ENCODE results near the gene CHRNE. TPM values are rescaled to one million over a fixed set of nuclear protein-coding genes. Genes with fewer than 3 reads are reported as not detected.
"Not testable (repeated sequence)": the region's sequence is repeated elsewhere in the genome, so short reads cannot be mapped to it uniquely, and the experiment has no call there.

The CHRNE gene
- total RNA-seq, 1 experiment from 2014 or later: not detected

DNA sequence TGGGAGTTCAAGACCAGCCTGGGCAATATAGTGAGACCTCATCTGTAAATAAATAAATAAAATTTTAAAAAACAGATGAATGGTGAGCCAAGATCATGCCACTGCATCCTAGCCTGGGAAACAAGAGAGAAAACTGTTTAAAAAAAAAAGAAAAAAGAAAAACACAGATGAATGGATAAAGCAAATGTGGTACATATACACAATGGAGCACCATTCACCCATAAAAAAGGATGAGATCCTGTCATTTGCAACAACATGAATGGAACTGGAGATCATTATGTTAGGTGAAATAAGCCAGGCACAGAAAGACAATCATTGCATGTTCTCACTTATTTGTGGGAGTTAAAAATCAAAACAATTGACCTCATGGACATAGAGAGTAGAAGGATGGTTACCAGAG, 3.7 kb upstream of the CHRNE start:
- not testable (repeated sequence) for DNase-seq (ENCODE audit: low spot score)

DNA sequence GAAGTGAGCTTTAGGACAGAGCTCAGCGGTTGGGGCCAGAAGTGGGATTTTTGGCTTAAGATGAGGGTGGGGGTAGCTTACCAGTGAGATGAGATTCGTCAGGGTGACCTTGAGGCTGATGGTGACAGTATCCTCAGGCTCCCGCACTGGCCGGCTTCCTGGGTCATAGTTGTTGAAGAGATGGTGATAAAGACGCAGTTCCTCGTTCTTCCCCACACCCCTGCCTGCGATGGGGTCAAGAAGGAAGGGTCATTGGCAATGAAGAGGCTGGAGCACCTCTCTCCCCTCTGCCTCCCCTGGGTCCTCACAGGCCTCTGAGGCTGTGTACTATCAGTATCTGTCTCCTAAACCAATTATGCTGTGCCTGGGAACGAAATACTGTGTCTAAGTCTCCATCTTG, 358 bp downstream of the CHRNE start:
- no peak for DNase-seq (ENCODE audit: low spot score)

GRCh38 chr17:4901648-4902344, 1.1 kb downstream of the CHRNE start:
- no peak for DNase-seq (ENCODE audit: low spot score)

DNA sequence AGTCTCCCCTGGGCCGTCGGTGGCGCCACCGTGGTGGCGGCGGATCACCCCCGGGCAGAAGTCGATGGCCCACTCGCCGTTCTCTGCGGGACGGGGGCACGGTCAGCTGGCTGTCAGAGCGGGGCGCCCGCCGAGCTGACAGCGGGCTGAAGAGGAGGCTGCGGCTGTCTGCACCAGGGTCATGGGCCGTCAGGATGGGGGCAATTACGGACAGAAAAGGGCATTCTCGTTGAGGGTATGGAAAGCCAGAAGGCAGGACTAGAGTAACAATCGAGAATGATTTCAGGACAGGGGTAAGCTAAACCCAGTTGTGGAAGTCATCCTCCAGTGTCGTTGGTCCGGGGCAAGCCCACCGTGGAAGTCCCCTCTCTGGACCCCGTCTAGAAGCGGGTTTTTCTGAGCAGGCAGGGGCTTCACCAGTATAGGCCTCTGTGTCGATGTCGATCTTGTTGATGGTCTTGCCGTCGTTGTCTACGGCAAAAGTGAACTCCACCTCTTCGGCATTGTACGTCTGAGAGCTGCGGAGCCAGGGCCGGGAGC, 1.7 kb downstream of the CHRNE start:
- no peak for DNase-seq (ENCODE audit: low spot score)

GRCh38 chr17:4900231-4901107, 2.4 kb downstream of the CHRNE start:
- no peak for DNase-seq (ENCODE audit: low spot score)

DNA sequence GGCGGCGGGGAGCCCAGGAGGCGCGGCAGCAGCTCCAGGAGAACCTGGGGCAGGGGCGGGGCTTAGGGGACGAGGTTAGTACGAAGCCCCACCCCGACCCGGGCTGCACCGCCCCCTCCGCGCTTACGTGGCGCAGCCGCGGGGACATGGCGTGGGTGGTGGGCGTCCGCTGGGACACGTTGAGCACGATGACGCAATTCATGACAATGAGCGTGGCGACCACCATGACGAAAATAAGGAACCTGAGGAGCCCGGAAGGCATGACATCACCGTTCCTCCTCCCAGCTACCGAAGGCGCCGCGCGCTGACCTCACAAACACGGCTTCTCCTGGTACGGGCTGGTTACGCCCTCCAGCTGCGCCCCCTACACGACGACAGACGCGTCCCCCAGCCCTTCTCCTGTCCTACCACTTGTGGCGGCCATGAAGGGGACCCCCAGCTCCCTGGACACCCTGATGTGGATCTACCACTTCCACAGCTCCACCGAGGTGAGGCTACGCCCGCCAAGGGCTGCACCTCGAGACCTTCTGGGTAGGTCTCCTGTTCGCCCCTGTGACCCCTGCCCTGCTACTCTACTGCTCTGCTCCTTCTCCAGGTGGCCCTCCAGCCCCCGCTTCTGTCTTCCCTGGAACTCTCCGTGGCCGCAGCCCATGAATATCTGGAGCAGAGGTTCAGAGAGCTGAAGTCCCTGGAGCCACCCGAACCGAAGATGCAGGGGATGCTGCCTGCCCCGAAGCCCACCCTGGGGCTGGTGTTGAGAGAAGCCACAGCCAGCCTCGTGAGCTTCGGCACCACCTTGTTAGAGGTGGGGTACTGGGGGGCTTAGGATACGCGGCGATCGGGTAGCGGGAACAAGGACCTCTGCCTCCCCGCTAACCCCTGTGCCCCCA, 3.3 kb downstream of the CHRNE start, which contains the start of gene C17orf107:
C17orf107 (plus strand) TSS at position 196 of the 890 bp plus-strand sequence; CDS start at position 423, 227 bp downstream.
- no peak for DNase-seq (ENCODE audit: low spot score)

DNA sequence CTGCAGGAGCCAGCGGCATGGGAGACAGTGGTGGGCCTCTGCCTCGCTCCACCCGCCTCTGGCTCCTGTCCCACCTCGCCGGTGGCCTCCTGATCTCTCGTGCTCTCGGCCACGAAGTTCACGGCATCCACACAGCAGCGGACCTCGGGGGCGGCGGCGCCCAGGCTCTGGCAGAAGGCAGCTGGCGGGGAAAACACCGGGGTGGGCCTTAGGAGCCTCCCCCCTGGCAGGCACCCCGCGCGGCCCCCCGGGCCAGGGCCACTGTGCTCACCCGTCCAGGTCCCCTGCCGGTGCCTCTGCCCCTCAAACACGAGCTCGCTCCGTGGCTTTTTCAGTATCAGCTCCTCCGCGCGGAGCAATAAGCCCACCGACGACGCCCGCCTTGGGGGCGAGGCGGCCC, 4.0 kb downstream of the CHRNE start:
- DNase-seq (ENCODE audit: low spot score): no peak

DNA sequence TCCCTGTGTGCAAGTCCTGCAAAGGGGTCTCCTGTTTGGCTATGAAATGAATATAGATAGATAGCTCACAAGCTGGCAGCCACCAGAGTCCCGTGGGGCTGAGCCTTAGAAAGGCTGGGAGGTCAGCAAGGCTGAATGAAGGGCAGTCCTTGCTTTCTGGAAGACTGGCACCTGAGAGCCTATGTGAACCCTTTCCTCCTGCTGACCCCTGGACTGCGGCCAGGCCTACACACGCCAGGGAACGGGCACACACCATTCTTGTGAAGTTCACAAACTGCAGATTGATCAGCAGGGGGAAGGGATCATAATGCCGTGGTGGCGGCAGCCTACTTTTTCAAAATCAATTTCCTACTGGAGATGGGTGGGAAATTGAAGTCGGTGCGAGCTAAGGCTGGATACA, 4.5 kb downstream of the CHRNE start:
- DNase-seq (ENCODE audit: low spot score): no peak

- no peak for DNase-seq (ENCODE audit: low spot score)
Observed at GRCh38 chr17:4897785-4898184, 5.1 kb downstream of the CHRNE start.

DNA sequence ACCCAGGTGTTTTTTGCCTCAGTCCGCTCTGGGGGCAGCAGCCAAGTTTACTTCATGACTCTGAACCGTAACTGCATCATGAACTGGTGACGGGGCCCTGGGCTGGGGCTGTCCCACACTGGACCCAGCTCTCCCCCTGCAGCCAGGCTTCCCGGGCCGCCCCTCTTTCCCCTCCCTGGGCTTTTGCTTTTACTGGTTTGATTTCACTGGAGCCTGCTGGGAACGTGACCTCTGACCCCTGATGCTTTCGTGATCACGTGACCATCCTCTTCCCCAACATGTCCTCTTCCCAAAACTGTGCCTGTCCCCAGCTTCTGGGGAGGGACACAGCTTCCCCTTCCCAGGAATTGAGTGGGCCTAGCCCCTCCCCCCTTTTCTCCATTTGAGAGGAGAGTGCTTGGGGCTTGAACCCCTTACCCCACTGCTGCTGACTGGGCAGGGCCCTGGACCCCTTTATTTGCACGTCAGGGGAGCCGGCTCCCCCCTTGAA, 5.7 kb downstream of the CHRNE start:
- DNase-seq (ENCODE audit: low spot score): no peak

DNA sequence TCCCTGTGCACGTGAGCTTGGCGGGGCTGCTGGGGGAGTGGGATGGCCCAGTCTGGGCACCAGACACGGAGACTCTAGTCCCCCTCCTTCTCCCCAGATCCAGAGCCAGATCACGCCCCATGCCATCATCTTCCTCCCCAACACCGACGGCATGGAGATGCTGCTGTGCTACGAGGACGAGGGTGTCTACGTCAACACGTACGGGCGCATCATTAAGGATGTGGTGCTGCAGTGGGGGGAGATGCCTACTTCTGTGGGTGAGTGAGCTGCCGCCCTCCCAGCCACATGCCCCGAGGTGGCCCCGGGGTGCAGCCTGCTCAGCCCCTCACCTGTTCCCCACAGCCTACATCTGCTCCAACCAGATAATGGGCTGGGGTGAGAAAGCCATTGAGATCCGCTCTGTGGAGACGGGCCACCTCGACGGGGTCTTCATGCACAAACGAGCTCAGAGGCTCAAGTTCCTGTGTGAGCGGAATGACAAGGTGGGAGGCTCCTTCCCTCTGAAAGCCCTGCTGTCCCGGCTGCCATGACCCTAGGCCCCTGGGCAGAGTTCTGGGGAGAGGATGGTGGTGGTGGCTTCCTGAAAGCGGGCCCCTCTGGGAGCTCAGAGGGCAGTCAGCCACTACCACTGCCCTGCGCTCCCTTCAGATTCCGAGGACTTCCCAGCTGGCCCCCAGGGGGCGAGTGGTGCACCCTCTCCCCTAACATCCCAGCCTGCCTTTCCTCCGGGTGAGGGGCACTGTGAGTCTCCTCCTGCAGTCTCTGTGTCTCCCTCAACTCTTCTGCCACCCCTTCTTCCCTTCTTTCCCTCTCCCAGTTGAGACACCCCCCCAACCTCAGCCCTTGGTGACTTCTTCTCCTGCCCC, 6.3 kb downstream of the CHRNE start:
- DNase-seq (ENCODE audit: low spot score): no peak

- no peak for DNase-seq (ENCODE audit: low spot score)
Observed at GRCh38 chr17:4895657-4896331, 7.1 kb downstream of the CHRNE start.

- no peak for DNase-seq (ENCODE audit: low spot score)
Observed at GRCh38 chr17:4895121-4895520, 7.8 kb downstream of the CHRNE start.

DNA sequence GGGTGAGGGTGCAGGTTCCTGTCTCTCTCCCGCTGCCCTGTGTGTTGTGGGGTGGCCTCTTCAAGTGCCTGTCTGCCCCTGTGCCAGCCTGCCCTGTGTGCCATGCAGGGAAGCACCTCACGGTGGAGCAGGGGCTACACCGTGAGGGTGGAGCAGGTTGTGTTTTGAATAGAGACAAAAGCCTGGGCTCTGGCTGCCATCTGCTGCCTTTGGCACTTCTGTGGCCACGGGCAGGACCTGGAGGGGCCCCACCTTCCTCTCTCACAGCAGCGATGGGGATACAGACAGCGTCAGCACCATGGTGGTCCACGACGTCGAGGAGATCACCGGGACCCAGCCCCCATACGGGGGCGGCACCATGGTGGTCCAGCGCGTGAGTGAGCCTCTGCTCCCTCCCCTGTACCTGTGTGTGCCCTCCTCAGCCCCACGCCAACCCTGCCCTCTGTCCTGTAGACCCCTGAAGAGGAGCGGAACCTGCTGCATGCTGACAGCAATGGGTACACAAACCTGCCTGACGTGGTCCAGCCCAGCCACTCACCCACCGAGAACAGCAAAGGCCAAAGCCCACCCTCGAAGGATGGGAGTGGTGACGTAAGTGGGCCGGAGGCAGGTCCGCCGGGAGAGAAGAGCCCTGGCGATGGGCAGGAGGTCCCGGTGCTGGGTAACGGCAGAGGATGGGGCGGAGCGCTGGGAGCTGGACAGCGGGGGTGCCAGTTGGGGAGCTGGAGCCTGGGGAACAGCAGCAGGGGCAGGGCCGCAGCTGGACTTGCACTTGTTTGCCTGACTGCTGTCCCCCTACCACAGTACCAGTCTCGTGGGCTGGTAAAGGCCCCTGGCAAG, 9.0 kb downstream of the CHRNE start:
- DNase-seq (ENCODE audit: low spot score): no peak

- DNase-seq (ENCODE audit: low spot score): no peak
Observed at GRCh38 chr17:4893272-4893671, 9.6 kb downstream of the CHRNE start.

DNA sequence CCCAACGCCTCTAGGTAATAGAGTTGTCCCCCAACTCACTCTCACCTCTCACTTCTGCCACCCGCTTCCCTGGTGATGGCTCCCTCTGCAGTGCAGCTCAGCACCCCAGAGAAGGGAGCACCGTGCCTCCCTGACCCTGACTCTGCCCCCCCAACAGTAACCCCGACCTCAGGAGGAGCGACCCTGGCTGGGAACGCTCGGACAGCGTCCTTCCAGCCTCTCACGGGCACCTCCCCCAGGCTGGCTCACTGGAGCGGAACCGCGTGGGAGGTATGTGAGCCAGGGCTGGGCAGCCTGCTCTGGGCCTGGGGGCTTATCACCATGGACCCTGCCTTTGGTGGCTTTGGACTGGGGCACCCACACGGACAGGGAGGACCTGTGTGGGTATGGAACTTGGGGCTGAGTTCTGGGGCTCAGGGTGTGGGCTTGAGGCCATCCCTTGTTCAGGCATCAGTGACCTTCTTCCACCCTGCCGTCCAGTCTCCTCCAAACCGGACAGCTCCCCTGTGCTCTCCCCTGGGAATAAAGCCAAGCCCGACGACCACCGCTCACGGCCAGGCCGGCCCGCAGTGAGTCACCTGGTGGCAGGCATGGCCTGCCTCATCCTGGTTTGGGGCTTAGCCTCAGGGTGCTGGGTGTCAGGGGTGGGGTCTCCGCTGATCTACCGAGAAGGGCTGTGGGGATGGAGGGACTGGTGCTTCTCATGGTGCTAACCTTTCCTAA, 10.2 kb downstream of the CHRNE start:
- DNase-seq (ENCODE audit: low spot score): no peak

DNA sequence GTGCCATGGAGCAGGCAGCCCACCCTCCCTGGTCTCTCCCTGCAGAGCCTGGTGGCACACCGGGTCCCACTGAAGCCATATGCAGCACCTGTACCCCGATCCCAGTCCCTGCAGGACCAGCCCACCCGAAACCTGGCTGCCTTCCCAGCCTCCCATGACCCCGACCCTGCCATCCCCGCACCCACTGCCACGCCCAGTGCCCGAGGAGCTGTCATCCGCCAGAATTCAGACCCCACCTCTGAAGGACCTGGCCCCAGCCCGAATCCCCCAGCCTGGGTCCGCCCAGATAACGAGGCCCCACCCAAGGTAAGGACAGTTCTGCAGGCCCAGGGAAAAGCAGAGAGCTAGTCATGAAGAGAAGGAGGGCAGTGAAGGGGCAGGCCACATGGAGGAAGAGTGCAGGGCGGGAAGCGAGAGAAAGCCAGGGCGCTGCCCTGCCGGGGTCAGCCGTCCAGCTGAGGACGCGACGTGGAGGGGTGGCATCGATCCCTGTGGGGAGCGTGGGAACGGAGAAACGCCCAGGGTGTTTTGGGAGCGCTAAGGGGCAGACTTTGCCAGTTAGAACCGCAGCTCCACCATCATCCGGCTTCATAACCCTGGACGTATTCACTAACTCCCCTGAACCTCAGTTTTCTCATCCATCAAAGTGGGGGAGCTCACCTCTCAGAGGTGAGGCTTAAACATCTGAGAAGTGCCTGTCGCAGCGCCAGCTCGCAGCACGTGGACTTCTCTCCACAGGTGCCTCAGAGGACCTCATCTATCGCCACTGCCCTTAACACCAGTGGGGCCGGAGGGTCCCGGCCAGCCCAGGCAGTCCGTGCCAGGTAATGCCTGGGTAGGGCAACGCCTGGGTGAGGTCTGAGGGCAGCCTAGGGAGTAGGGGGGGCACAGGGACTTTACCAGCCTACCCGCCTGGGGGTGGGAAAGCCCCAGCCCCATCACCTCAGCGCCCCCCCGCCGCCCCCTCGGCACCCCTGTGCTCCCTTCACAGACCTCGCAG, 11.2 kb downstream of the CHRNE start:
- no peak for DNase-seq (ENCODE audit: low spot score)
